Left ventricle myocardium superior (tissue), 1 donor: Measurements from ENCODE around the gene DPP6. TPM values are rescaled to one million over a fixed set of nuclear protein-coding genes. Genes with fewer than 3 reads are reported as not detected.
A peak's percentile ranks its signal among the peaks of the same experiment; 100 is the strongest.

Experiments used
- ATAC-seq: fragments of 200-7000 bp; cut with Tn5 transposase; one replicate; pipeline ENCODE4 v1.9.1; 2020; ENCODE audit warnings: mild to moderate bottlenecking, moderate library complexity
- DNase-seq: peaks from one replicate; pipeline ENCODE4 v3.0.0-alpha.2; 2020
- intact Hi-C: fragments of 100-400 bp; cut with micrococcal nuclease; formaldehyde crosslinking; loops from one replicate; pipeline ENCODE4 v1.11.0; 2022
- total RNA-seq: library from RNA; stranded (reverse); fragmentation: NEBNext Ultra II Directional; extraction: Animal tissue kit (Norgen Biotek cat#: 25700); gene quantifications from one replicate; pipeline ENCODE4 v1.2.1, GENCODE V29; 2021
- donor health status: DM: no; HTN: yes; CAD: no; lungs with severe emphysema.

Gene DPP6
- total RNA-seq, 1 donor from 2014 or later: not detected

DNA sequence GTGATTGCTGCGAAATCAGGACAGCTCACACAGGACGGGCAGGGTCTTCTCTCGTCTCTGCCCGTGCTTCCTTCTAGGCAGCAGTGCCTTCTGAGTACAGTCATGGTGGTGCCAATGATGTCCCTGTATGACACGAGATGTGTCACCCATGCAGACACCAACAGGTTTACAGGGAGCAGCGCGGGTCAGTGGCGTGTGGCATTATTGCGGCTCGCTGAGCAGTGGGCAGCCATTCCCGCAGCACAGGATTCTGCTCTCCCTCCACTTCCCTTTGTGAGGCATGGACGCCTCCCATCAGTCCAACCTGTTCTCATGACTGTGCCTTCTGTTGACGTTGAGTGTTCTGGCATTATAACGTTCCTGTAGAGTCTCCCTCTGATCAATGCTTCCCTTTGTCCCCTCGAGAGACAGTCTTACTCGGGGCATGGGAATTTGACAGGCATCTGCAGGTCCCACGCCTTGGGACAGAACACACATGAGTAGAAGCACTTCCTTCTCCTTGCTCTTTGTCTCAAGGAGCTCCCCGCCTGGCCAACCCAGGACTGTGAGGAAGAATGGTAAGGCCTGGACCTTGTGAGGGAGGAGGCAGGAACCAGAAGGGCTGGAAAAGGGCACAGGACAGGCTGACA, 731.2 kb downstream of the DPP6 start:
- no peak for DNase-seq
- intact Hi-C loops: no loop called here
- no peak for ATAC-seq

- intact Hi-C loops: no loop called here
- DNase-seq (no peak), ATAC-seq (no peak)
Measured at GRCh38 chr7:154785898-154786297, 733.7 kb downstream of the DPP6 start.

DNA sequence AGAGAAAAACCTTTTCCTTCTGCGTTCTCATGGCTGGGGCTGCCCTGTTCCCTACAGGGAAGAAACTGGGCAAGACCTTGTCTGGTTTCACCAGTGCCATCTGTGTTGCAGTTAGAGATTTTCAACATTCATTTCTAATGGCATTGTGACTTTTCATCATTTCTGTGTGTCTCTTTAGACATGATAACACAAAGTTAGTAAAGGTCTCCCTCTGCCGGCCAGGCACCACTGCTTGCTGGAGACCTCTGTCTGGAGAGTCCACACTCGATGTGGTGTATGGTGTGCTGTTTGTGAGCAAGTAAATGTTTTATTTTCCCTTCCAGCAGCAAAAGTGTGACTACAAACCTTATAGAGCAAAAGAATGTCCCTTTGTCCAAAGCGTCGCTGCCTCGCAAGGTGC, 737.2 kb downstream of the DPP6 start:
- ATAC-seq: no peak
- intact Hi-C loops: no loop called here
- DNase-seq: no peak

DNA sequence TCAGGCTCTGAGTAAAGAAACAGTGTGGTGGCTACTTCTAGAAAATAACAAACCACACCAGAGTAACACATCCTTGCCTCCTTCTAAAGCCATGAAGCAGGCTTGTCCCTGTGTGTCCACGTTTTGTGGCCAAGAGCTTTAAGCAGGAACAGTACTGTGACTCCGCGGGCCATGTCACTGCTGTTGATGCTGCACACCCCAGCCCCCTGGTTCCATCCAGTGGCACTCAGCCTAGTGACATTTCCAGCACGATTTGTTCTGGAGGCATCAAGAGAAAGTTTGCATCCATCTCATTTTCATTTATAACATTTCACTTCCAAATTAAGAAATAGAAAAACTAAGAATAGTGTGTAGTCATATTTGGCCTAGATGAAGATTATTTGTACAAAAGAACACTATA, 739.4 kb downstream of the DPP6 start:
- no peak for DNase-seq
- no peak for ATAC-seq
- intact Hi-C loops: no loop called here

DNA sequence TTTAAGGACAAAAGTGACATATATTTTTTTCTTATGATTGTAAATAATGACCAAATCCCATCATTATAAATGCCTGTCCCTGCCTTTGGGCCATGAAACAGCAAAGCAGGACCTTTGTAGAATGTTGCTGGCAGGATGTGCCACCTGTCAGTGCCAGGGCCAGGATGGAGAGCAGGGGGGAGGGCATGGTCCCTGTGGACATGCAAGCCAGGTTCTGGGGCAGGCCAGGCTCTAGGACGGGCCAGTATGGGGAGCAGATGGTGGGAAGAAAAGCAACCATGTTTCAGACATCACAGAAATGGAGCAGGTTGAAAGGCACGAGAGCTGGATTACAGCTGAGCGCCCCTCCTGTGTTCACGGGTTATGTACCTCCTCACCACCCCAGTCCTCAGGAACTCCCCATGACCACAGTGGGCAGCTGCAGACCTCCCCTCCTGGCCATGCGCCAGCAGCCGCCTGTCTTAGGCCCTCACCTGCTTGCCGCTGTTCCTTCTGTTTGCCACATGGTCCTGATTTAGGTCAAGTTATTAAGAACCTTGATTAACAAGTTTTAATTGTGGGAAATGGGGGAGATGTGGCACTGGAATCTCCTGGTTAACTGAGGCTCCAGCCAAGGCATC, 740.3 kb downstream of the DPP6 start:
- intact Hi-C loops: no loop called here
- no peak for ATAC-seq
- DNase-seq: no peak

DNA sequence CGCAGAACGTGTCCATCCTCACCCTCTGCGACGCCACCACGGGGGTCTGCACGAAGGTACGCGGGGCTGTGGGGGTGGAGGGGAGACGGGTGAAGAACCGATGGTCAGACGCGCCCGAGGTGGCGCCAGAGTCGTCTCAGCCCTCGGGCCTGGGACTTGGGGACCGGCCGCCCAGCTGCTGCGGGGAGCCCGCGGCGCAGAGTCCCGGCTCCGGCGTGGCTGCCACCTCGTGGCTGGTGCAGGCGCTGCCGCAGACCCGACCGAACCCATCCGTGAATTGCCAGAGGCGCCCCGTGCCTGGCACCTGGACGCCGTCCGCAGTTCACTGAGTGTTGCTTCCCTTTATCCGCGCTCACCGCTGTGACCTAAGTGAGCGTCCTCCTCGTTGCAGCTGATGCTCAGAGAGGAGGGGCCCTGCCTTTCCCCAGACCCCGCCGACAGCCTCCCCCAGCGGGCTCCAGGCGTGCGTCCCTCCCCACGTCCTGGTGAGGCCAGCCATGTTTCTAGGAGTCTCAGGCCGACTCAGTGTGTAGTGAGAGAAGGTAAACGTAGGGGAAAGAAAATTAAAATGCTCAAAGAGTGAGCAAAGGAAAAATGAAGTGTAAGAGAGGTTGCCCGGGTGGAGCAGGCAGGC, 742.1 kb downstream of the DPP6 start:
- peak; percentile 30 for ATAC-seq
- peak; percentile 32 for DNase-seq
- intact Hi-C loops: no loop called here

GRCh38 chr7:154795014-154795413, 742.8 kb downstream of the DPP6 start:
- intact Hi-C loops: no loop called here
- DNase-seq (no peak), ATAC-seq (no peak)

DNA sequence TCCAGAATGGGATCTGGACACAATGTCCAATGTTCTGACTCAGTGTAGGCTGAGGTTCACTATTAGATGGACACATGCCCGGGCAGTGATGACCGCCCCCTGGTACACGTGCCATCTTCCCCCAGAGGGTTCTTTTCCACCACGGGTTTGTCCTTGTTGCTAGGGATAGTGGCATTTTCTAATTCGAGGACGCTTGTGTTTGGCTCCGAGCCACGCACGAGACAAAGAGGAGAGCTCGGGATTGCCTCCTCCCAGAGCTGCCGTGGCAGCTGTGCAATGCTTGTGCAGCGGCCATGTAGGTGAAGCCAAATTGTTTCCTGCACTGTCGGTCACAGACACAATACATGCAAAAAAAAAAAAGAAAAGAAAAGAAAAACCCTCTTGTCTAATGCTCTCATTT, 743.2 kb downstream of the DPP6 start:
- DNase-seq (no peak), ATAC-seq (no peak)
- intact Hi-C loops: no loop called here

DNA sequence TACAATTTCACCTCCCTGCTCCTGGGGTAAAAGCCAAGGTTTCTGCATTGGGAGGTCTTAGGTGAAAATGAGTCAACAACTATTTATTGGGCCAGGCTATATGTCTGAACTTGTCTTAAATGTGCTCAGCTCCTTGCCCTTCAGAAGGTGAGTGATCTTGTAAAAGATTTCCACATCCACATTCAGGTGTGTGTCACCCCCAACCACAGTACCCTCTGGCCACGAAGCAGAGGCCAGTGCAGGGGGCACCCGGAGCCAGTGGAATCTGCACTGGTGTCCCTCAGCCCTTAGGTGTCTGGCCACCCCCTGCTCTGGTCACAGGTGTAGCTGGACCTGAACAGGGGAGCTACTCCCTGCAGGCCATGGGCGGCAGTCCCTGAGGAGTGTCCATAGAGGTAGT, 752.3 kb downstream of the DPP6 start:
- DNase-seq (no peak), ATAC-seq (no peak)
- intact Hi-C loops: no loop called here

GRCh38 chr7:154812027-154812426, 759.8 kb downstream of the DPP6 start:
- intact Hi-C loops: no loop called here
- ATAC-seq (no peak), DNase-seq (no peak)

DNA sequence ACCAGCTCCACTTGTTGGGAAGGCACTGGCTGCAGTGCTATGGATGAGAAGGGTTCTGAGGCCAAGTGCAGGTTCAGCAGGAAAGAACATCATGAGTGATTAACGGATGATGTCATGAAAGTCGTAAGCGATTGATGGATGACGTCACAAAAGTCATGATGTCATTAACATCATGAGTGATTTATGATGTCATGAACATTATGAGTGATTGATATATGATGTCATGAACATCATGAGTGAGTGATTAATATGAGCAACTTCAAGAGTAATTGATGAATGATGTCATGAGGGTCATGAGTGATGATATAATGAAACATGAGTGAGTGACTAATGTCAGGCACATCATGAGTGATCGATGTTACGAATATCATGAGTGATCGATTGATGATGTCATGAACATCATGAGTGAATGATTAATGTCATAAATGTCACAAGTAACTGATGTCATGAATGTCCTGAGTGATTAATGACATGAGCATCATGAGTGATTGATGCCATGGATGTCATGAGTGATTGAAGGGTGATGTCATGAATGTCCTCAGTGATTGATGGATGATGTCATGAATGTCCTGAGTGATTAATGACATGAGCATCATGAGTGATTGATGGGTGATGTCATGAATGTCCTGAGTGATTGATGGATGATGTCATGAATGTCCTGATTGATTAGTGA, 765.2 kb downstream of the DPP6 start:
- DNase-seq (no peak), ATAC-seq (no peak)
- intact Hi-C loops: no loop called here

DNA sequence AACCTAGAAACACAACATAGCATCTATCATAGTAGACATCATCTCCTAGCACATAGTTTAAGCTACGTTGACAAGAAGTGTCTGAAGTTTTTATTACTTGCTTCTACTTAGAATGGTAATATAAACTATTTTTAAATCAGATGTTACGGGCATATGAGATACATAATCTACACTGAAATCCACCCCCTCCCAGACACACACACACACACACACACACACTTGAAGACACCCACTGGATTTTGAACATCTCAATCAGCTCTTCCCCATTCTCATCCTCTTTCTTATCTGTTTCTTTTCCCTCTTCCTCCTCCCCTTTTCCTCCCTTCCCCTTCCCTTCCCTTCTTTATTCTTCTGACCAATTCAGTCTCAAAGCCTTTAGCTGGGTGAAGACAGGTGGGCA, 774.8 kb downstream of the DPP6 start:
- intact Hi-C loops: no loop called here
- no peak for DNase-seq
- ATAC-seq: no peak

- no peak for ATAC-seq
- no peak for DNase-seq
- intact Hi-C loops: no loop called here
Measured at GRCh38 chr7:154832557-154833138, 780.5 kb downstream of the DPP6 start.

DNA sequence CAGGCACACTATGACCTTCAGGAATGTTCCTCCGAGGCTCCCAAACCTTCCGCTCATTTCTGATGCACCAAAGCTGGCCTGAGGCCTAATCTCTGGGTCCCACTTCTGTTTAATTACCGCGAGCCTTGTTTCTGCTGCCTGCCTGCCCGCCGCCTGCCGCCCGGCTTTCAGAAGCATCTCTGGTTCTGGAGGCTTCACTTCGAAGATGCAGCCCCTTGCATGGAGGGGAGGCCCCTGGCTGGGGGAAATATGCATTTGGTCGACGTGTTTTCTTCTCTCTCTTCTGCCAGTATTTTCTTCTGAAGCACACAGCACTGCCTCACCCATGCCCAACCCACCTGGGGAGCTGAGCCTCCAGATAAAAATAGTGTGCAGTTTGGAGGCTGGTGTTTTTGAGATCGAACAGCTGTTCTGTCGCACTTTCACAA, 783.8 kb downstream of the DPP6 start:
- DNase-seq (no peak), ATAC-seq (no peak)
- intact Hi-C loops: no loop called here

DNA sequence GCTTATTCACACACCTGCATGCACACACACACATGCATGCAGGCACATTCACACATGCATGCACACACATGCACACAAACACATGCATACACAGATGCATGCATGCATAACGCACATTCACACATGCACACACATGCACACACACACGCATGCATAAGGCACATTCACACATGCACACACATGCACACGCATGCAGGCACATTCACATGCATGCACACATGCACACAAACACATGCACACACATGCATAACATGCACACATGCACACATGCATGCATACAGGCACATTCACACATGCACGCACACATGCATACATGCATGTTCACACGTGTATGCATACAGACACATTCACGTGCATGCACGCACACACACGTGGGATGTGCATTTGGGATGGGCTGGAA, 784.9 kb downstream of the DPP6 start:
- ATAC-seq (no peak), DNase-seq (no peak)
- intact Hi-C loops: no loop called here

DNA sequence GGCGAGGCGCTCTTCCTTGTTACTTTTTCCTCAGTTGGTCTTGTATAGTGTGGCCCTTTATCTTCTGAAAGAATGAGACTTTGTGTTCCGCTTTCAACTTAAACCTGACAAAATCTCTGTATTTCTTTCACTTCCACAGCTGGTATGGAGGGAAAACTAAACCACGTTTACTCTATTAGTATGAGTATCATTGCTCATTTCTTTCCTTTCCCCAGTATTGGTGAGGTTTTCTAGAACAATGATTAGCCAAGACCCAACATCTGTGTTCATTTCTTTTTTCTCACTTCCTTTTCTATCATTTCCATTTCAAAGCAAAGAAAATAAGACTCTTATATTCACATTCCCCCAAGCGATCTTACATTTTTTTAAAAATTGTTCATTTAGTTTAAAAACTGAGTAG, 785.4 kb downstream of the DPP6 start:
- intact Hi-C loops: no loop called here
- no peak for ATAC-seq
- no peak for DNase-seq

DNA sequence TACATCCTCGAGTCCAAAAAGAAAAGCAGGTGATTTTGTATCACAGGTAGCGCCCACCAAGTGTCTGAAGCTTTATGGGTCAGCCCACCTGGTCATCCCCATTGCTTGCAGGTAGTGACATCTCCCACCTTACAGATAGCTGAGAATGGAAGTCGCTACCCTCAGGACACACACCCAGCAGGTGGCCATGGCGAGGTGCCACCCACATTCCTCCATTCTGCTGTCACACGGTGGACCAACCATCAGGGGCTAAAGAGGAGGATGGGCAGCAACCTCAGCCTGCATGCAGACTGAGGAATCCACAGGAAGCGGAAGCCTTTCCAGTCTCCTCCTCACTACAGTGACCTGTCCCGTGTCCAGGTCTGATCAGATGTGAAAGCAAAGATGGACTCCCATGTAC, 787.9 kb downstream of the DPP6 start:
- intact Hi-C loops: no loop called here

GRCh38 chr7:154841731-154842331, 789.6 kb downstream of the DPP6 start:
- no peak for DNase-seq
- intact Hi-C loops: no loop called here
- no peak for ATAC-seq

More for the DNA sequence above, 787.9 kb downstream of the DPP6 start:
- DNase-seq: no peak
- ATAC-seq: no peak

DNA sequence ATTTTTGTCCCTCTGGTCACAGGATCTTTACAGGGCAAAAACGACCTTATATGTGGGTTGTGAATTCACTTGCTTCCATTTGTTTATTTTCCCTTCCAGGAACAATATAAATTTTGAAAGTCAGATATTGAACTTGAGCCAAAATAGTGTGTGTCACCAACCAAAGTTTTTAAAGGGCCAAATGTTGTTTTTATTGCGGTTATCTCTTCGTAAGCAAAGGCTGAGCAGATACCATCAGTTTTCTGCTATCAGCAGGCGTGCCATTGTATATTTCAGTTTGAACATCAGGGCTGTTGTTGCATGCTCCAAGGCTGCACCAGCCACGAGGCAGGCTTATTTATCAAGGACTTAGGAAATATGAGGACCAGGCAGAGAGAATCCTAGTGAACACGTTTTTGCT, 790.4 kb downstream of the DPP6 start:
- ATAC-seq (no peak), DNase-seq (no peak)
- intact Hi-C loops: no loop called here
